Smooth muscle cell (in vitro differentiated cells): ENCODE data around the gene DIS3L2. TPM values are rescaled to one million over a fixed set of nuclear protein-coding genes. Genes with fewer than 3 reads are reported as not detected.
A peak's percentile ranks its signal among the peaks of the same experiment; 100 is the strongest.

ENCODE experiments used
- DNase-seq: peaks from one replicate; lab custom pipeline; 2025; ENCODE audit not compliant: unreplicated experiment; lab: John Stamatoyannopoulos, UW
- H2AFZ ChIP-seq: fragments of 200-600 bp; sonication (generic); 2 replicates; pipeline ENCODE4 v1.6.0; 2016; ENCODE audit warnings: antibody characterized with exemption, low read depth, mild to moderate bottlenecking
- H3F3A ChIP-seq: fragments of 200-600 bp; sonication (generic); 2 replicates; pipeline ENCODE4 v1.6.0; 2017; ENCODE audit warnings: antibody characterized with exemption, low read depth
- H3K27ac ChIP-seq: fragments of 200-600 bp; sonication (generic); 2 replicates; pipeline ENCODE4 v1.5.1; 2016; ENCODE audit warnings: low read depth, mild to moderate bottlenecking
- H3K27me3 ChIP-seq: fragments of 200-600 bp; sonication (generic); 2 replicates; pipeline ENCODE4 v1.6.1; 2016; ENCODE audit warnings: low read depth, mild to moderate bottlenecking
- H3K36me3 ChIP-seq: fragments of 200-600 bp; sonication (generic); 2 replicates; pipeline ENCODE4 v1.5.1; 2016; ENCODE audit warnings: low read depth
- H3K4me1 ChIP-seq: fragments of 200-600 bp; sonication (generic); 2 replicates; pipeline ENCODE4 v1.5.1; 2016; ENCODE audit warnings: low read depth
- H3K4me2 ChIP-seq: fragments of 200-600 bp; sonication (generic); 2 replicates; pipeline ENCODE4 v1.6.0; 2016; ENCODE audit warnings: mild to moderate bottlenecking
- H3K4me3 ChIP-seq: fragments of 200-600 bp; sonication (generic); 2 replicates; pipeline ENCODE4 v1.5.1; 2016; ENCODE audit warnings: mild to moderate bottlenecking
- H3K79me2 ChIP-seq: fragments of 200-600 bp; sonication (generic); 2 replicates; pipeline ENCODE4 v1.6.0; 2016; ENCODE audit warnings: low read depth, mild to moderate bottlenecking
- H3K9ac ChIP-seq: fragments of 200-600 bp; sonication (generic); 2 replicates; pipeline ENCODE4 v1.6.0; 2016; ENCODE audit warnings: low read depth
- H3K9me3 ChIP-seq: fragments of 200-600 bp; sonication (generic); replicated peaks from 2 replicates; pipeline ENCODE4 v1.5.1; 2016; ENCODE audit warnings: low read depth
- H4K20me1 ChIP-seq: fragments of 200-600 bp; sonication (generic); 2 replicates; pipeline ENCODE4 v1.6.0; 2016; ENCODE audit warnings: low read depth
- WGBS: methylation state at CpG from one replicate; pipeline ENCODE4 v1.1.7; 2016; ENCODE audit warnings: low lambda C conversion rate; 5-methylcytosine and 5-hydroxymethylcytosine counted together
- polyA plus RNA-seq: library from polyadenylated mRNA; unstranded; fragments of >200 nt; fragmentation: Nextera tagmentation; extraction: Ambion mirVana; gene quantifications from 2 replicates; pipeline ENCODE4 v1.2.1, GENCODE V29; 2016
- total RNA-seq: library from RNA; depleted of rRNA; stranded (reverse); fragments of >200 nt; gene quantifications from 2 replicates; pipeline ENCODE4 v1.2.3, GENCODE V29; 2014
- TF ChIP-seq, protein P1 (sequence below): fragments of 200-600 bp; sonication (generic); IDR thresholded peaks from 2 replicates; pipeline ENCODE4 v1.5.1; 2017; ENCODE audit warnings: borderline replicate concordance, mild to moderate bottlenecking, antibody characterized with exemption; ENCODE audit not compliant: insufficient read depth, poor library complexity, severe bottlenecking

Gene DIS3L2
- total and polyA plus RNA-seq, 2 experiments from 2014 or later, result 11.4 to 25.2 TPM

DNA sequence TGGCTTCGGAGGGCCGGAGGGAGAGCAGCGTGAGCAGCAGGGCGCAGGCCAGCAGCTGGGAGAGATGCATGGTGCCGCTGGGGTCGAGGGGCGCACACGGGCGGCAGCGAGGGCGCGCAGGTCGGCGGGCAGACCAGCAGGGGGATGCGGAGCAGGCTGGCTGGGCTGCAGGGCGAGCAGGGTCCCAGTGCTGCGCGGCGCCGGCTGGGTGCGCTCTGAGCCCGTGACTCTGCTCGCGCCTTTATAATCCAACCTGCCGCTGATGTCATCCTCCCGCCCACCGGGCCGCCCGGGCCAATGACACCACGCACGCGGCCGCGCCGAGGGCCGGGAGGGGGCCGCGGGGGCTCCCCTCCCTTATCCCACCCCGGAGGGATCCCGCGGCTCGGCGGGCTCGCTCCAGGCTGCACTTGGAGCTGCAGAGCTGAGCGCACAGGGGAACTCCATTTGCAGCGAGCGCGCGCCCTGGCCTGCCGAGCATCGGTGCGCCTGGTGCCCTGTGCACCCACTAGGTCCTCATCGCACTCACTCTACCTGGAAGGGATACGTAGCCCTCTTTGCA is 35.3 kb upstream of the DIS3L2 start, which contains the start of gene NPPC:
TSS of gene NPPC (minus strand) at position 217 of the 562 bp plus-strand sequence. CDS start at position 70, 147 bp downstream.
- Histone ChIP-seq H3K4me2 (peak within 1 kb of the TSS; percentile 97), H3K27me3 (peaks cover 90% of the 10 kb centered on the region), H3K9ac (no peak within 1 kb of the TSS), H4K20me1 (no peaks in the 10 kb centered on the region), H3K27ac (no peak within 1 kb of the TSS), H3K79me2 (no peaks in the 10 kb centered on the region), H3K4me1 (peaks cover 11% of the 10 kb centered on the region), H3K4me3 (peak within 1 kb of the TSS; percentile 56), H3F3A (no peaks in the 10 kb centered on the region), H3K36me3 (no peaks in the 10 kb centered on the region), H3K9me3 (no peaks in the 10 kb centered on the region), H2AFZ (no peak within 1 kb of the TSS)
- TF ChIP-seq, protein P1, sequence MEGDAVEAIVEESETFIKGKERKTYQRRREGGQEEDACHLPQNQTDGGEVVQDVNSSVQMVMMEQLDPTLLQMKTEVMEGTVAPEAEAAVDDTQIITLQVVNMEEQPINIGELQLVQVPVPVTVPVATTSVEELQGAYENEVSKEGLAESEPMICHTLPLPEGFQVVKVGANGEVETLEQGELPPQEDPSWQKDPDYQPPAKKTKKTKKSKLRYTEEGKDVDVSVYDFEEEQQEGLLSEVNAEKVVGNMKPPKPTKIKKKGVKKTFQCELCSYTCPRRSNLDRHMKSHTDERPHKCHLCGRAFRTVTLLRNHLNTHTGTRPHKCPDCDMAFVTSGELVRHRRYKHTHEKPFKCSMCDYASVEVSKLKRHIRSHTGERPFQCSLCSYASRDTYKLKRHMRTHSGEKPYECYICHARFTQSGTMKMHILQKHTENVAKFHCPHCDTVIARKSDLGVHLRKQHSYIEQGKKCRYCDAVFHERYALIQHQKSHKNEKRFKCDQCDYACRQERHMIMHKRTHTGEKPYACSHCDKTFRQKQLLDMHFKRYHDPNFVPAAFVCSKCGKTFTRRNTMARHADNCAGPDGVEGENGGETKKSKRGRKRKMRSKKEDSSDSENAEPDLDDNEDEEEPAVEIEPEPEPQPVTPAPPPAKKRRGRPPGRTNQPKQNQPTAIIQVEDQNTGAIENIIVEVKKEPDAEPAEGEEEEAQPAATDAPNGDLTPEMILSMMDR, result peak; percentile 36
- WGBS, result 2% methylated on average over 42 of the region's 54 CpGs
- DNase-seq, result no peak

- H3K9ac ChIP-seq, result no peak overlapping the region
- H3K4me1 ChIP-seq, result peaks cover 11% of the 10 kb centered on the region
- peaks cover 89% of the 10 kb centered on the region for H3K27me3 ChIP-seq
- no peak overlapping the region for H2AFZ ChIP-seq
- no peaks in the 10 kb centered on the region for H3K79me2 ChIP-seq
- 23% methylated on average over 51 of the region's 51 CpGs for WGBS
- no peaks in the 10 kb centered on the region for H3F3A ChIP-seq
- peak overlapping the region; percentile 97 for H3K4me2 ChIP-seq
- no peaks in the 10 kb centered on the region for H3K36me3 ChIP-seq
- H3K9me3 ChIP-seq, result no peaks in the 10 kb centered on the region
- TF ChIP-seq, protein P1, result no peak
- H3K27ac ChIP-seq, result no peak overlapping the region
- no peaks in the 10 kb centered on the region for H4K20me1 ChIP-seq
- peak overlapping the region; percentile 56 for H3K4me3 ChIP-seq
- no peak for DNase-seq
These were observed 34.5 kb upstream of the DIS3L2 start for GRCh38 chr2:231926761-231927565.

DNA sequence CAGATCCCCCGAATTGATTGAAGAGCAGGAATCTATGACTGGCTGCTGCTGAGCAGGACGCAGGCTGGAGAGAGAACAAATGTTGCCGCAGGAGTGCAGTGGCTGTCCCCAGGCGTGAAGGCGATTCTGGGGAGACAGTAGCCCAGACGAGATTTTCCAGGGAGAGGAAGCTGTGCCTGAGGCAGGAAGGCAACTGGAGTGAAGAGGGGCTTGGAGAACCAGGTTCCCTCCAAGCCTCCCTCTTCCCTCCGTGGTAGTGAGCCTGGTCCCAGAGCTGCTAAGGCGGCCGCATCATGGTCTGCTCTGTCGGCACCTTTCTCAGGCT is 34.0 kb upstream of the DIS3L2 start:
- Histone ChIP-seq H3K9ac (no peak overlapping the region), H3K4me3 (no peak overlapping the region), H3K79me2 (no peaks in the 10 kb centered on the region), H3K4me1 (peaks cover 11% of the 10 kb centered on the region), H3K27me3 (peaks cover 86% of the 10 kb centered on the region), H3F3A (no peaks in the 10 kb centered on the region), H3K9me3 (no peaks in the 10 kb centered on the region), H3K27ac (no peak overlapping the region), H3K4me2 (no peak overlapping the region), H2AFZ (no peak overlapping the region), H4K20me1 (no peaks in the 10 kb centered on the region), H3K36me3 (no peaks in the 10 kb centered on the region)
- no peak for DNase-seq
- TF ChIP-seq, protein P1, result no peak
- 68% methylated on average over 10 of the region's 10 CpGs for WGBS
